ENCODE data around the gene SERP1.

DNA sequence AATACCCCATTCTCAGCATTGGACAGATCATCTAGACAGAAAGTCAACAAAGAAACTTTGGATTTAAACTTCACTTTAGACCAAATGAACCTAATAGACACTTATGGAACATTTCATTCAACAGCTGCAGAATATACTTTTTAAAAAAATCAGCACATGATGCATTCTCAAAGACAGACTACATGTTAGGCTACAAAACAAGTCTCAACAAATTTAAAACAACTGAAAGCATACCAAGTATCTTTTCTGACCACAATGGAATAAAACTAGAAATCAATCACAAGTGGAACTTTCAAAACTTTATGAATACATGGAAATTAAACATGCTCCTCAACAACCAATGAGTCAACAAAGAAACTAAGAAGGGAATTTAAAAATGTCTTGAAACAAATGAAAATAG is 37.9 kb downstream of the SERP1 start:
- TF ChIP-seq, protein P1, sequence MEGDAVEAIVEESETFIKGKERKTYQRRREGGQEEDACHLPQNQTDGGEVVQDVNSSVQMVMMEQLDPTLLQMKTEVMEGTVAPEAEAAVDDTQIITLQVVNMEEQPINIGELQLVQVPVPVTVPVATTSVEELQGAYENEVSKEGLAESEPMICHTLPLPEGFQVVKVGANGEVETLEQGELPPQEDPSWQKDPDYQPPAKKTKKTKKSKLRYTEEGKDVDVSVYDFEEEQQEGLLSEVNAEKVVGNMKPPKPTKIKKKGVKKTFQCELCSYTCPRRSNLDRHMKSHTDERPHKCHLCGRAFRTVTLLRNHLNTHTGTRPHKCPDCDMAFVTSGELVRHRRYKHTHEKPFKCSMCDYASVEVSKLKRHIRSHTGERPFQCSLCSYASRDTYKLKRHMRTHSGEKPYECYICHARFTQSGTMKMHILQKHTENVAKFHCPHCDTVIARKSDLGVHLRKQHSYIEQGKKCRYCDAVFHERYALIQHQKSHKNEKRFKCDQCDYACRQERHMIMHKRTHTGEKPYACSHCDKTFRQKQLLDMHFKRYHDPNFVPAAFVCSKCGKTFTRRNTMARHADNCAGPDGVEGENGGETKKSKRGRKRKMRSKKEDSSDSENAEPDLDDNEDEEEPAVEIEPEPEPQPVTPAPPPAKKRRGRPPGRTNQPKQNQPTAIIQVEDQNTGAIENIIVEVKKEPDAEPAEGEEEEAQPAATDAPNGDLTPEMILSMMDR (IDR thresholded peaks at IDR 0.05; ENCODE audit: insufficient read depth, low read length) = no peak
- TF ChIP-seq REST (IDR thresholded peaks at IDR 0.05; ENCODE audit: insufficient replicate concordance, low read depth) (no peak), POLR2AphosphoS5 (IDR thresholded peaks at IDR 0.05; ENCODE audit: low read depth) (no peak), SPI1 (IDR thresholded peaks at IDR 0.05; ENCODE audit: borderline replicate concordance, low read depth) (no peak)

All from HL-60 (cell line).